LNCAP (cell line): ENCODE measurements around the gene SARDH.
A peak's percentile ranks its signal among the peaks of the same experiment; 100 is the strongest.

ENCODE experiments used
- TF ChIP-seq, protein P1 (sequence below): fragments of 450-650 bp; IDR thresholded peaks from 2 replicates; pipeline ENCODE4 v1.5.1; 2017; ENCODE audit warnings: mild to moderate bottlenecking

The SARDH gene

GRCh38 chr9:133725886-133726285 lies 12.3 kb downstream of the SARDH start:
- TF ChIP-seq, protein P1, sequence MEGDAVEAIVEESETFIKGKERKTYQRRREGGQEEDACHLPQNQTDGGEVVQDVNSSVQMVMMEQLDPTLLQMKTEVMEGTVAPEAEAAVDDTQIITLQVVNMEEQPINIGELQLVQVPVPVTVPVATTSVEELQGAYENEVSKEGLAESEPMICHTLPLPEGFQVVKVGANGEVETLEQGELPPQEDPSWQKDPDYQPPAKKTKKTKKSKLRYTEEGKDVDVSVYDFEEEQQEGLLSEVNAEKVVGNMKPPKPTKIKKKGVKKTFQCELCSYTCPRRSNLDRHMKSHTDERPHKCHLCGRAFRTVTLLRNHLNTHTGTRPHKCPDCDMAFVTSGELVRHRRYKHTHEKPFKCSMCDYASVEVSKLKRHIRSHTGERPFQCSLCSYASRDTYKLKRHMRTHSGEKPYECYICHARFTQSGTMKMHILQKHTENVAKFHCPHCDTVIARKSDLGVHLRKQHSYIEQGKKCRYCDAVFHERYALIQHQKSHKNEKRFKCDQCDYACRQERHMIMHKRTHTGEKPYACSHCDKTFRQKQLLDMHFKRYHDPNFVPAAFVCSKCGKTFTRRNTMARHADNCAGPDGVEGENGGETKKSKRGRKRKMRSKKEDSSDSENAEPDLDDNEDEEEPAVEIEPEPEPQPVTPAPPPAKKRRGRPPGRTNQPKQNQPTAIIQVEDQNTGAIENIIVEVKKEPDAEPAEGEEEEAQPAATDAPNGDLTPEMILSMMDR, result no peak

GRCh38 chr9:133718563-133719315 lies 19.4 kb downstream of the SARDH start:
- TF ChIP-seq, protein P1, result no peak

- TF ChIP-seq, protein P1, result no peak
Measured at GRCh38 chr9:133717113-133718031, 20.8 kb downstream of the SARDH start.

- TF ChIP-seq, protein P1, result no peak
Measured at GRCh38 chr9:133716564-133717112, 21.5 kb downstream of the SARDH start.

GRCh38 chr9:133715866-133716563 lies 22.1 kb downstream of the SARDH start:
- TF ChIP-seq, protein P1, result peak; percentile 42

DNA sequence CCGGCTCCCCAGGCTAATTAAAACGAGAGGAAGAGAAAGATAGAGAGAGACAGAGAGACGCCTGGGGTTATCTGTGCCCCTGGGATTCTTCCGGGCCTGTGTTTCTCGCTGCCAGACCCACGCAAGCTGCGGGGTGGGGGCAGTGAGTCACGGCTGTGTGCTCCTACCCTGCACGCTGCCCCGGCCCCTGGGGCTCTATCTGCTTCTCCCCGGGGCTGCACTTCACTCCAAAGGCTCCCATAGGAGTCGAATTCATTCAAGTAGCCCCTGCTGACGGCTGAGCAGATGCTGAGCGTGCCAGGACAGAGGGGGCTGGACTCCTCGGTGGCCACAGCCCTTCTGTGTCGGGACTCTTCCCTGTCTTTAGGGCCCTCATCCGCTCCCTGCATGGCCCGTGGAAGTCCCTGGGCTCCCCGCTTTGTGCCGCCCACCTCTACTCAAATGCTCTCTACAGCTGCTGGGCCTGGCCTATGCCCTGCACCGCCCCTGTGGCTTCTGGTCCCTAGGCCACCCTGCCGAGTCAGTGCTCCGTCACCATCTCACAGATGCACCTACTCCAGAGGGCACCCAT lies 22.8 kb downstream of the SARDH start:
- TF ChIP-seq, protein P1, result no peak
